HL-60 (cell line): ENCODE data around the gene MED16.

ENCODE experiments used
- DNase-seq, 2 experiments: peaks; one replicate each; pipeline ENCODE4 v3.0.0-alpha.2; 2010 to 2020; ENCODE audit warnings: low read depth in 1 of 2, low spot score in 1 of 2
- H3K27ac ChIP-seq: fragments of 250-450 bp; sonication (Bioruptor Pico); replicated peaks from 2 replicates; pipeline ENCODE4 v1.5.1; 2020; ENCODE audit warnings: mild to moderate bottlenecking, moderate library complexity
- H3K27me3 ChIP-seq: fragments of 250-450 bp; sonication (Bioruptor Pico); 2 replicates; pipeline ENCODE4 v1.5.1; 2021; ENCODE audit warnings: mild to moderate bottlenecking, moderate library complexity; ENCODE audit not compliant: insufficient read depth, poor library complexity, severe bottlenecking
- H3K4me3 ChIP-seq: replicated peaks from 2 replicates; pipeline ENCODE4 v1.5.1; 2011; ENCODE audit warnings: mild to moderate bottlenecking, control low read depth, low read length; ENCODE audit not compliant: insufficient read depth
- CTCF ChIP-seq: IDR thresholded peaks from one replicate; pipeline ENCODE4 v1.5.1; 2011; ENCODE audit warnings: low read length, control low read depth, inconsistent platforms; ENCODE audit not compliant: insufficient read depth
- GABPA ChIP-seq: IDR thresholded peaks from 2 replicates; pipeline ENCODE4 v1.6.1; 2012; ENCODE audit warnings: low read depth
- POLR2AphosphoS5 ChIP-seq: IDR thresholded peaks from 2 replicates; pipeline ENCODE4 v1.6.1; 2012; ENCODE audit warnings: low read depth
- SPI1 ChIP-seq: IDR thresholded peaks from 2 replicates; pipeline ENCODE4 v1.6.1; 2012; ENCODE audit warnings: low read depth, mild to moderate bottlenecking, borderline replicate concordance
- TF ChIP-seq, protein P1 (sequence below): IDR thresholded peaks from 2 replicates; pipeline ENCODE4 v1.6.1; 2012; ENCODE audit warnings: low read depth; ENCODE audit not compliant: insufficient replicate concordance

MED16 gene

GRCh38 chr19:858868-859843 is 33.8 kb downstream of the MED16 start, which contains the start of gene CFD:
Gene CFD (plus strand): TSS chr19:859664. CDS start chr19:859690, 26 bp downstream.
- TF ChIP-seq POLR2AphosphoS5: peak; percentile 98
- peak; percentile 85 for TF ChIP-seq SPI1
- TF ChIP-seq, protein P1, sequence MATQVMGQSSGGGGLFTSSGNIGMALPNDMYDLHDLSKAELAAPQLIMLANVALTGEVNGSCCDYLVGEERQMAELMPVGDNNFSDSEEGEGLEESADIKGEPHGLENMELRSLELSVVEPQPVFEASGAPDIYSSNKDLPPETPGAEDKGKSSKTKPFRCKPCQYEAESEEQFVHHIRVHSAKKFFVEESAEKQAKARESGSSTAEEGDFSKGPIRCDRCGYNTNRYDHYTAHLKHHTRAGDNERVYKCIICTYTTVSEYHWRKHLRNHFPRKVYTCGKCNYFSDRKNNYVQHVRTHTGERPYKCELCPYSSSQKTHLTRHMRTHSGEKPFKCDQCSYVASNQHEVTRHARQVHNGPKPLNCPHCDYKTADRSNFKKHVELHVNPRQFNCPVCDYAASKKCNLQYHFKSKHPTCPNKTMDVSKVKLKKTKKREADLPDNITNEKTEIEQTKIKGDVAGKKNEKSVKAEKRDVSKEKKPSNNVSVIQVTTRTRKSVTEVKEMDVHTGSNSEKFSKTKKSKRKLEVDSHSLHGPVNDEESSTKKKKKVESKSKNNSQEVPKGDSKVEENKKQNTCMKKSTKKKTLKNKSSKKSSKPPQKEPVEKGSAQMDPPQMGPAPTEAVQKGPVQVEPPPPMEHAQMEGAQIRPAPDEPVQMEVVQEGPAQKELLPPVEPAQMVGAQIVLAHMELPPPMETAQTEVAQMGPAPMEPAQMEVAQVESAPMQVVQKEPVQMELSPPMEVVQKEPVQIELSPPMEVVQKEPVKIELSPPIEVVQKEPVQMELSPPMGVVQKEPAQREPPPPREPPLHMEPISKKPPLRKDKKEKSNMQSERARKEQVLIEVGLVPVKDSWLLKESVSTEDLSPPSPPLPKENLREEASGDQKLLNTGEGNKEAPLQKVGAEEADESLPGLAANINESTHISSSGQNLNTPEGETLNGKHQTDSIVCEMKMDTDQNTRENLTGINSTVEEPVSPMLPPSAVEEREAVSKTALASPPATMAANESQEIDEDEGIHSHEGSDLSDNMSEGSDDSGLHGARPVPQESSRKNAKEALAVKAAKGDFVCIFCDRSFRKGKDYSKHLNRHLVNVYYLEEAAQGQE: peak; percentile 51
- no peak for TF ChIP-seq CTCF
- TF ChIP-seq GABPA: no peak
- Histone ChIP-seq H3K27ac (peak within 1 kb of the TSS; percentile 44), H3K27me3 (no peaks in the 10 kb centered on the region), H3K4me3 (peak within 1 kb of the TSS; percentile 60)
- DNase-seq: peak in 1 of 2 experiments; percentile 88

GRCh38 chr19:858284-858683 is 34.7 kb downstream of the MED16 start:
- TF ChIP-seq, protein P1: no peak
- peak; percentile 20; the same call in 1 of the 2 replicates for TF ChIP-seq POLR2AphosphoS5
- Histone ChIP-seq H3K4me3 (no peak overlapping the region), H3K27ac (no peak overlapping the region), H3K27me3 (no peaks in the 10 kb centered on the region)
- no peak for DNase-seq

DNA sequence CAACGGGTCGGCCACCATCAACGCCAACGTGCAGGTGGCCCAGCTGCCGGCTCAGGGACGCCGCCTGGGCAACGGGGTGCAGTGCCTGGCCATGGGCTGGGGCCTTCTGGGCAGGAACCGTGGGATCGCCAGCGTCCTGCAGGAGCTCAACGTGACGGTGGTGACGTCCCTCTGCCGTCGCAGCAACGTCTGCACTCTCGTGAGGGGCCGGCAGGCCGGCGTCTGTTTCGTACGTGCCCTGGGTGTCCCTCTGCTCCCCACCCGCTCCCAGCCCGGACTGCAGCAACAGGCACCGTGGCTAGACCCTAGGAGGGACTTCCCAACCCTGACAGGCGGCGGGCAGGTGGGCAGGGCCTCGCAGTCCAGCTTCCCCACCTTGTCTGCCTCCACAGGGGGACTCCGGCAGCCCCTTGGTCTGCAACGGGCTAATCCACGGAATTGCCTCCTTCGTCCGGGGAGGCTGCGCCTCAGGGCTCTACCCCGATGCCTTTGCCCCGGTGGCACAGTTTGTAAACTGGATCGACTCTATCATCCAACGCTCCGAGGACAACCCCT is 37.3 kb downstream of the MED16 start:
- TF ChIP-seq POLR2AphosphoS5: peak; percentile 56; the same call in 1 of the 2 replicates
- TF ChIP-seq GABPA: no peak
- no peak overlapping the region for H3K27ac ChIP-seq
- no peaks in the 10 kb centered on the region for H3K27me3 ChIP-seq
- no peak overlapping the region for H3K4me3 ChIP-seq
- DNase-seq: no peak

GRCh38 chr19:855142-855541 is 37.8 kb downstream of the MED16 start:
- TF ChIP-seq POLR2AphosphoS5 (no peak), SPI1 (no peak), GABPA (no peak), CTCF (no peak)
- TF ChIP-seq, protein P1: no peak
- DNase-seq: no peak
- H3K27me3 ChIP-seq: no peaks in the 10 kb centered on the region
- no peak overlapping the region for H3K4me3 ChIP-seq
- no peak overlapping the region for H3K27ac ChIP-seq
